SK-N-SH (cell line): Measurements from ENCODE around the gene ZNF462. TPM values are rescaled to one million over a fixed set of nuclear protein-coding genes. Genes with fewer than 3 reads are reported as not detected.

Source experiments
- CTCF ChIA-PET: fragments of 300-600, 350-600 bp; formaldehyde crosslinking; extraction: SDS; loops from one replicate; lab custom pipeline; 2021; lab: Yijun Ruan, JAX
- POLR2A ChIA-PET: fragments of 350-600 bp; sonication (Branson Sonifier 250); formaldehyde crosslinking; extraction: SDS; loops from one replicate; lab custom pipeline; 2020; ENCODE audit warnings: antibody characterized with exemption, inconsistent platforms; lab: Yijun Ruan, JAX
- DNase-seq: peaks from one replicate; pipeline ENCODE4 v3.0.0; 2012
- H2AFZ ChIP-seq: fragments of 200-600 bp; sonication (generic); 2 replicates; pipeline ENCODE4 v1.8.1; 2016; ENCODE audit warnings: antibody characterized with exemption, mild to moderate bottlenecking, low read depth
- H3F3A ChIP-seq: fragments of 200-600 bp; sonication (generic); replicated peaks from 2 replicates; pipeline ENCODE3; 2016; ENCODE audit warnings: antibody characterized with exemption, mild to moderate bottlenecking; ENCODE audit not compliant: insufficient read depth
- H3K27ac ChIP-seq, 2 experiments: fragments of 200-500 bp in 1 of 2; fragments of 200-600 bp in 1 of 2; sonication (Bioruptor generic) in 1 of 2; sonication (generic), shearing (Covaris generic) in 1 of 2; 2 replicates each; pipeline versions ENCODE4 v1.5.1 to v1.6.1; 2014 to 2016; ENCODE audit warnings: low read depth in 2 of 2, inconsistent platforms in 1 of 2, low read length in 1 of 2, mild to moderate bottlenecking in 1 of 2, mixed read lengths in 1 of 2
- H3K27me3 ChIP-seq: fragments of 200-600 bp; sonication (generic), shearing (Covaris generic); 2 replicates; pipeline ENCODE4 v1.6.1; 2016; ENCODE audit warnings: mixed run types; ENCODE audit not compliant: insufficient read depth
- H3K36me3 ChIP-seq, 2 experiments: fragments of 200-500 bp in 1 of 2; fragments of 200-600 bp in 1 of 2; sonication (Bioruptor generic) in 1 of 2; sonication (generic) in 1 of 2; replicated peaks in 1 of 2; 2 replicates each; pipeline versions ENCODE3 to v1.5.1; 2014 to 2016; ENCODE audit warnings: low read length in 1 of 2, mild to moderate bottlenecking in 1 of 2; ENCODE audit not compliant: insufficient read depth in 2 of 2, control insufficient read depth in 1 of 2
- H3K4me1 ChIP-seq, 2 experiments: fragments of 200-500 bp in 1 of 2; fragments of 200-600 bp in 1 of 2; sonication (Bioruptor generic) in 1 of 2; sonication (generic), shearing (Covaris generic) in 1 of 2; 2 replicates each; pipeline versions ENCODE4 v1.5.1 to v1.6.1; 2014 to 2016; ENCODE audit warnings: low read depth in 1 of 2, low read length in 1 of 2, mixed run types in 1 of 2; ENCODE audit not compliant: insufficient read depth in 2 of 2, control insufficient read depth in 1 of 2
- H3K4me2 ChIP-seq: fragments of 200-600 bp; sonication (generic), shearing (Covaris generic); 2 replicates; pipeline ENCODE4 v1.6.1; 2017; ENCODE audit warnings: mixed run types
- H3K4me3 ChIP-seq, 2 experiments: fragments of 200-500 bp in 1 of 2; fragments of 200-600 bp in 1 of 2; sonication (Bioruptor generic) in 1 of 2; sonication (generic), shearing (Covaris generic) in 1 of 2; 2 replicates each; pipeline versions ENCODE4 v1.5.1 to v1.8.1; 2014 to 2016; ENCODE audit warnings: low read depth in 2 of 2, inconsistent platforms in 1 of 2, low read length in 1 of 2, mild to moderate bottlenecking in 1 of 2, mixed read lengths in 1 of 2, moderate library complexity in 1 of 2
- H3K79me2 ChIP-seq: fragments of 200-600 bp; sonication (generic); 2 replicates; pipeline ENCODE4 v1.8.1; 2017; ENCODE audit warnings: mild to moderate bottlenecking; ENCODE audit not compliant: insufficient read depth
- H3K9ac ChIP-seq: fragments of 200-600 bp; sonication (generic); 2 replicates; pipeline ENCODE4 v1.6.1; 2017; ENCODE audit warnings: mixed run types
- H3K9me2 ChIP-seq: fragments of 200-600 bp; sonication (generic); 2 replicates; pipeline ENCODE4 v1.6.1; 2017; ENCODE audit warnings: mixed run types
- H3K9me3 ChIP-seq: fragments of 200-600 bp; sonication (generic); 2 replicates; pipeline ENCODE4 v1.6.1; 2017; ENCODE audit warnings: mixed run types, mild to moderate bottlenecking, moderate library complexity
- H4K20me1 ChIP-seq: fragments of 200-600 bp; sonication (generic); 2 replicates; pipeline ENCODE4 v1.6.1; 2017; ENCODE audit warnings: mild to moderate bottlenecking, mixed run types; ENCODE audit not compliant: insufficient read depth
- FOXJ3 ChIP-seq: sonication (generic); formaldehyde crosslinking; IDR thresholded peaks from 2 replicates; pipeline ENCODE4 v1.5.1; 2020; ENCODE audit warnings: mild to moderate bottlenecking, missing genetic modification reagents
- RAD21 ChIP-seq: IDR thresholded peaks from 2 replicates; pipeline ENCODE4 v1.6.1; 2012; ENCODE audit warnings: mild to moderate bottlenecking, low read length
- RFX5 ChIP-seq: IDR thresholded peaks from 2 replicates; pipeline ENCODE4 v1.6.1; 2012; ENCODE audit warnings: mild to moderate bottlenecking, improper control_type of control experiment, low read length
- SIN3A ChIP-seq: IDR thresholded peaks from 2 replicates; pipeline ENCODE4 v1.6.1; 2012; ENCODE audit warnings: low read depth, mild to moderate bottlenecking, low read length, moderate library complexity, borderline replicate concordance
- TEAD4 ChIP-seq: IDR thresholded peaks from 2 replicates; pipeline ENCODE4 v1.4.0; 2012; ENCODE audit warnings: mild to moderate bottlenecking, borderline replicate concordance; ENCODE audit not compliant: insufficient read depth
- WGBS: methylation state at CpG from one replicate; pipeline ENCODE4 v1.1.6; 2017; ENCODE audit warnings: low lambda C conversion rate; 5-methylcytosine and 5-hydroxymethylcytosine counted together
- polyA plus RNA-seq, 3 experiments: library from polyadenylated mRNA; depleted of rRNA; stranded (reverse); fragments of >200 nt; gene quantifications; 2 replicates each; pipeline ENCODE4 v1.2.3, GENCODE V29; 2012
- TF ChIP-seq, protein P1 (sequence below): IDR thresholded peaks from 2 replicates; pipeline ENCODE4 v1.6.1; 2012; ENCODE audit warnings: mild to moderate bottlenecking, low read depth, low read length, moderate library complexity
- TF ChIP-seq, protein P2 (sequence below): fragments of 150-350 bp; IDR thresholded peaks from 2 replicates; pipeline ENCODE4 v1.6.1; 2016; ENCODE audit warnings: mild to moderate bottlenecking, low read depth, low read length
- TF ChIP-seq, protein P3 (sequence below): IDR thresholded peaks from 2 replicates; pipeline ENCODE4 v1.4.0; 2012; ENCODE audit warnings: low read depth, borderline replicate concordance
- TF ChIP-seq, protein P4 (sequence below): fragments of 200-600 bp; sonication (generic); IDR thresholded peaks from 2 replicates; pipeline ENCODE4 v1.6.1; 2017; ENCODE audit warnings: antibody characterized with exemption, mild to moderate bottlenecking, moderate library complexity

ZNF462 gene
- polyA plus RNA-seq, 1 of the 3 experiments (the other 2 are of a cell fraction), result 5.2 TPM

DNA sequence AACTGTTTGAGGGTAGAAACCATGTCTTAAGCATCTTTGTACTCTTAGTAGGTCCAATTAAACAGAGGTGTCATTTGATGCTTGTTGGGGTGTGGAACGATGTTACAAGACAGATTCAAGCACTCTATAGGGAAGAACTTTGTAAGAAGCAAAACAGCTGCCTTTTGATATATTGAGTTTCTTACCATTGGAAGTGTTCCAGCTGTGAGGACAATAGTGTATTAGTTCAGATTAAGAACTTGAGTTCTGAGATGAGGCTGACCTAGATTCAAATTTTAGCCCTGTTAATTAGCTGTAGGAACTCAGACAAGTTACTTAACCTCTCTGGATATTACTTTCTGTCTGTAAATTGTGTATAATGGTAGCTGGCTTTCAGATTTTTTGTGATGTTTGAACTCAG lies 19.6 kb upstream of the ZNF462 start (continued):
- TF ChIP-seq, protein P1, sequence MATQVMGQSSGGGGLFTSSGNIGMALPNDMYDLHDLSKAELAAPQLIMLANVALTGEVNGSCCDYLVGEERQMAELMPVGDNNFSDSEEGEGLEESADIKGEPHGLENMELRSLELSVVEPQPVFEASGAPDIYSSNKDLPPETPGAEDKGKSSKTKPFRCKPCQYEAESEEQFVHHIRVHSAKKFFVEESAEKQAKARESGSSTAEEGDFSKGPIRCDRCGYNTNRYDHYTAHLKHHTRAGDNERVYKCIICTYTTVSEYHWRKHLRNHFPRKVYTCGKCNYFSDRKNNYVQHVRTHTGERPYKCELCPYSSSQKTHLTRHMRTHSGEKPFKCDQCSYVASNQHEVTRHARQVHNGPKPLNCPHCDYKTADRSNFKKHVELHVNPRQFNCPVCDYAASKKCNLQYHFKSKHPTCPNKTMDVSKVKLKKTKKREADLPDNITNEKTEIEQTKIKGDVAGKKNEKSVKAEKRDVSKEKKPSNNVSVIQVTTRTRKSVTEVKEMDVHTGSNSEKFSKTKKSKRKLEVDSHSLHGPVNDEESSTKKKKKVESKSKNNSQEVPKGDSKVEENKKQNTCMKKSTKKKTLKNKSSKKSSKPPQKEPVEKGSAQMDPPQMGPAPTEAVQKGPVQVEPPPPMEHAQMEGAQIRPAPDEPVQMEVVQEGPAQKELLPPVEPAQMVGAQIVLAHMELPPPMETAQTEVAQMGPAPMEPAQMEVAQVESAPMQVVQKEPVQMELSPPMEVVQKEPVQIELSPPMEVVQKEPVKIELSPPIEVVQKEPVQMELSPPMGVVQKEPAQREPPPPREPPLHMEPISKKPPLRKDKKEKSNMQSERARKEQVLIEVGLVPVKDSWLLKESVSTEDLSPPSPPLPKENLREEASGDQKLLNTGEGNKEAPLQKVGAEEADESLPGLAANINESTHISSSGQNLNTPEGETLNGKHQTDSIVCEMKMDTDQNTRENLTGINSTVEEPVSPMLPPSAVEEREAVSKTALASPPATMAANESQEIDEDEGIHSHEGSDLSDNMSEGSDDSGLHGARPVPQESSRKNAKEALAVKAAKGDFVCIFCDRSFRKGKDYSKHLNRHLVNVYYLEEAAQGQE, result no peak
- TF ChIP-seq, protein P2, sequence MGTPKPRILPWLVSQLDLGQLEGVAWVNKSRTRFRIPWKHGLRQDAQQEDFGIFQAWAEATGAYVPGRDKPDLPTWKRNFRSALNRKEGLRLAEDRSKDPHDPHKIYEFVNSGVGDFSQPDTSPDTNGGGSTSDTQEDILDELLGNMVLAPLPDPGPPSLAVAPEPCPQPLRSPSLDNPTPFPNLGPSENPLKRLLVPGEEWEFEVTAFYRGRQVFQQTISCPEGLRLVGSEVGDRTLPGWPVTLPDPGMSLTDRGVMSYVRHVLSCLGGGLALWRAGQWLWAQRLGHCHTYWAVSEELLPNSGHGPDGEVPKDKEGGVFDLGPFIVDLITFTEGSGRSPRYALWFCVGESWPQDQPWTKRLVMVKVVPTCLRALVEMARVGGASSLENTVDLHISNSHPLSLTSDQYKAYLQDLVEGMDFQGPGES, result no peak
- TF ChIP-seq RAD21, result no peak
- TF ChIP-seq TEAD4, result no peak
- TF ChIP-seq, protein P3, sequence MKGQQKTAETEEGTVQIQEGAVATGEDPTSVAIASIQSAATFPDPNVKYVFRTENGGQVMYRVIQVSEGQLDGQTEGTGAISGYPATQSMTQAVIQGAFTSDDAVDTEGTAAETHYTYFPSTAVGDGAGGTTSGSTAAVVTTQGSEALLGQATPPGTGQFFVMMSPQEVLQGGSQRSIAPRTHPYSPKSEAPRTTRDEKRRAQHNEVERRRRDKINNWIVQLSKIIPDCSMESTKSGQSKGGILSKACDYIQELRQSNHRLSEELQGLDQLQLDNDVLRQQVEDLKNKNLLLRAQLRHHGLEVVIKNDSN, result no peak

DNA sequence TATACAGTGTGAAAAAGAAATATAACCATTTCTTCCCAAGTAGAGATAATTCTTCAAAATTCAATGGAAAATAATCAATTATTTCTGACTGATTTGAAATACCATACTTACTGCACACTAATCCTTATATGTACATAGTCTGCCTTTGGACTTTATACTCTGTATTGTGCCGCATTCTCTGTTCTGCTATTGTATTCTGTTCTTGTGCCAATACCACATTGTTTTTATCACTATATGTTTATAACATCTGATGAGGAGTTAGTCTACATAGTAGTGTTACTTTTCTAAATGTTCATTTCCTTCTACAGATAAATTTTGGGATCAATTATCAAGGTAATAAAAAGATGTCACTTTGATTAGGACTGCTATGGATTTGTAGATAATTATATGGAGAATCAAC lies 16.7 kb upstream of the ZNF462 start:
- H3K79me2 ChIP-seq, result no peaks in the 10 kb centered on the region
- H3K36me3 ChIP-seq, result no peaks in the 10 kb centered on the region
- H3K27me3 ChIP-seq, result no peaks in the 10 kb centered on the region
- no peak overlapping the region for H3K9ac ChIP-seq
- H3K4me1 ChIP-seq, result no peaks in the 10 kb centered on the region
- H4K20me1 ChIP-seq, result no peaks in the 10 kb centered on the region
- CTCF ChIA-PET, result no interaction called here
- no peaks in the 10 kb centered on the region for H3F3A ChIP-seq
- TF ChIP-seq RFX5, result no peak
- no peak for TF ChIP-seq FOXJ3
- no peak for TF ChIP-seq SIN3A
- TF ChIP-seq, protein P4, sequence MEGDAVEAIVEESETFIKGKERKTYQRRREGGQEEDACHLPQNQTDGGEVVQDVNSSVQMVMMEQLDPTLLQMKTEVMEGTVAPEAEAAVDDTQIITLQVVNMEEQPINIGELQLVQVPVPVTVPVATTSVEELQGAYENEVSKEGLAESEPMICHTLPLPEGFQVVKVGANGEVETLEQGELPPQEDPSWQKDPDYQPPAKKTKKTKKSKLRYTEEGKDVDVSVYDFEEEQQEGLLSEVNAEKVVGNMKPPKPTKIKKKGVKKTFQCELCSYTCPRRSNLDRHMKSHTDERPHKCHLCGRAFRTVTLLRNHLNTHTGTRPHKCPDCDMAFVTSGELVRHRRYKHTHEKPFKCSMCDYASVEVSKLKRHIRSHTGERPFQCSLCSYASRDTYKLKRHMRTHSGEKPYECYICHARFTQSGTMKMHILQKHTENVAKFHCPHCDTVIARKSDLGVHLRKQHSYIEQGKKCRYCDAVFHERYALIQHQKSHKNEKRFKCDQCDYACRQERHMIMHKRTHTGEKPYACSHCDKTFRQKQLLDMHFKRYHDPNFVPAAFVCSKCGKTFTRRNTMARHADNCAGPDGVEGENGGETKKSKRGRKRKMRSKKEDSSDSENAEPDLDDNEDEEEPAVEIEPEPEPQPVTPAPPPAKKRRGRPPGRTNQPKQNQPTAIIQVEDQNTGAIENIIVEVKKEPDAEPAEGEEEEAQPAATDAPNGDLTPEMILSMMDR, result no peak
- TF ChIP-seq, protein P1, result no peak
- TF ChIP-seq, all 33 proteins: peak for 0
- no peaks in the 10 kb centered on the region for H3K9me2 ChIP-seq
- no peak overlapping the region for H3K4me3 ChIP-seq
- H3K27ac ChIP-seq, result no peak overlapping the region
- POLR2A ChIA-PET, result no interaction called here
- 95% methylated on average over 1 of the region's 1 CpG for WGBS
- DNase-seq, result no peak
- no peak overlapping the region for H3K4me2 ChIP-seq
- H2AFZ ChIP-seq, result no peak overlapping the region
- H3K9me3 ChIP-seq, result no peaks in the 10 kb centered on the region
